Sigmoid colon (tissue), 4 donors: ENCODE measurements around the gene AP3S1.

Source experiments
- EP300 ChIP-seq, 4 donors: sonication (generic); formaldehyde crosslinking; IDR thresholded peaks; one replicate each; pipeline ENCODE4 v1.6.1; 2017; ENCODE audit warnings: antibody characterized with exemption in 4 of 4
- POLR2A ChIP-seq, 2 donors: fragments of 450-650 bp; IDR thresholded peaks; one replicate each; pipeline ENCODE4 v1.6.1; 2016; ENCODE audit warnings: antibody characterized with exemption in 2 of 2, mild to moderate bottlenecking in 2 of 2, moderate library complexity in 2 of 2
- POLR2AphosphoS5 ChIP-seq, 4 donors: sonication (generic); formaldehyde crosslinking; IDR thresholded peaks; one replicate each; pipeline ENCODE4 v1.6.1; 2017; ENCODE audit warnings: antibody characterized with exemption in 4 of 4
- TF ChIP-seq, protein P1 (sequence below), 4 experiments: fragments of 450-650 bp in 3 of 4; fragments of 200-600 bp in 1 of 4; IDR thresholded peaks; one replicate each; pipeline ENCODE4 v1.5.1; 2016 to 2019; ENCODE audit warnings: antibody characterized with exemption in 4 of 4, mild to moderate bottlenecking in 3 of 4, moderate library complexity in 2 of 4

DNA sequence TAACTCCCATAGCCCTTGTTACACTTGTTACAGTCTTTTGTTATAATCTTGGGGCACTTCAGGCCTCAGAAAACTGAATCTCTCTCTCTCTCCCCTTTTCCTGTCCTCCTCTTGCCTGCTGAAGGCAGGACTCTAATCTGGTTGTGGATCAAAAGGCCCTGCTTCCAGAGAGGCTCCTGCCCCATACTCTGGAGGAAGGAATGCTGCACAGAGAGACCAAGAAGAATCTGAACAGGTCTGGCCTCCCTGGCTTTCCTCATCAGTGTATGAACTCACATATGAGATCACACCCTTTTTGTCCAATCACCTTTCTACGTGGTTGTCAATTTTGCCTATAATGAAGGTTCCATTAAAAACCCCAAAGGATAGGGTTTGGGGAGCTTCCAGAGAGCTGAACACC is 94.3 kb downstream of the AP3S1 start:
- TF ChIP-seq, protein P1, sequence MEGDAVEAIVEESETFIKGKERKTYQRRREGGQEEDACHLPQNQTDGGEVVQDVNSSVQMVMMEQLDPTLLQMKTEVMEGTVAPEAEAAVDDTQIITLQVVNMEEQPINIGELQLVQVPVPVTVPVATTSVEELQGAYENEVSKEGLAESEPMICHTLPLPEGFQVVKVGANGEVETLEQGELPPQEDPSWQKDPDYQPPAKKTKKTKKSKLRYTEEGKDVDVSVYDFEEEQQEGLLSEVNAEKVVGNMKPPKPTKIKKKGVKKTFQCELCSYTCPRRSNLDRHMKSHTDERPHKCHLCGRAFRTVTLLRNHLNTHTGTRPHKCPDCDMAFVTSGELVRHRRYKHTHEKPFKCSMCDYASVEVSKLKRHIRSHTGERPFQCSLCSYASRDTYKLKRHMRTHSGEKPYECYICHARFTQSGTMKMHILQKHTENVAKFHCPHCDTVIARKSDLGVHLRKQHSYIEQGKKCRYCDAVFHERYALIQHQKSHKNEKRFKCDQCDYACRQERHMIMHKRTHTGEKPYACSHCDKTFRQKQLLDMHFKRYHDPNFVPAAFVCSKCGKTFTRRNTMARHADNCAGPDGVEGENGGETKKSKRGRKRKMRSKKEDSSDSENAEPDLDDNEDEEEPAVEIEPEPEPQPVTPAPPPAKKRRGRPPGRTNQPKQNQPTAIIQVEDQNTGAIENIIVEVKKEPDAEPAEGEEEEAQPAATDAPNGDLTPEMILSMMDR (IDR thresholded peaks at IDR 0.05) = no peak
- TF ChIP-seq EP300 (IDR thresholded peaks at IDR 0.05) (no peak), POLR2AphosphoS5 (IDR thresholded peaks at IDR 0.05) (no peak), POLR2A (IDR thresholded peaks at IDR 0.05) (no peak)
